SK-N-SH (cell line): ENCODE data around the gene EMP2.

Source experiments
- CTCF ChIP-seq: fragments of 200-600 bp; sonication (generic); IDR thresholded peaks from 2 replicates; pipeline ENCODE4 v1.6.1; 2017; ENCODE audit warnings: antibody characterized with exemption, mild to moderate bottlenecking, moderate library complexity
- EP300 ChIP-seq, 2 experiments: IDR thresholded peaks; 2 replicates each; pipeline versions ENCODE4 v1.4.0 to v1.6.1; 2012; ENCODE audit warnings: borderline replicate concordance in 1 of 2, low read depth in 1 of 2, low read length in 1 of 2
- GABPA ChIP-seq: IDR thresholded peaks from 2 replicates; pipeline ENCODE4 v1.4.0; 2012; ENCODE audit warnings: low read depth, mild to moderate bottlenecking
- JUND ChIP-seq: IDR thresholded peaks from 2 replicates; pipeline ENCODE4 v1.4.0; 2012
- MAX ChIP-seq: IDR thresholded peaks from 2 replicates; pipeline ENCODE4 v1.4.0; 2012; ENCODE audit warnings: low read depth
- PBX3 ChIP-seq: IDR thresholded peaks from 2 replicates; pipeline ENCODE4; 2012
- POLR2AphosphoS5 ChIP-seq: IDR thresholded peaks from 2 replicates; pipeline ENCODE4 v1.6.1; 2012; ENCODE audit warnings: low read depth, low read length
- RAD21 ChIP-seq: IDR thresholded peaks from 2 replicates; pipeline ENCODE4 v1.6.1; 2012; ENCODE audit warnings: mild to moderate bottlenecking, low read length
- TCF12 ChIP-seq: IDR thresholded peaks from 2 replicates; pipeline ENCODE4 v1.4.0; 2012
- YY1 ChIP-seq: IDR thresholded peaks from 2 replicates; pipeline ENCODE4 v1.4.0; 2012; ENCODE audit warnings: low read depth, mild to moderate bottlenecking
- ZBTB33 ChIP-seq: IDR thresholded peaks from 2 replicates; pipeline ENCODE4 v1.4.0; 2012; ENCODE audit warnings: low read depth, borderline replicate concordance

- no peak for TF ChIP-seq MAX
- no peak for TF ChIP-seq EP300 (IDR thresholded peaks at IDR 0.05; ENCODE audit: borderline replicate concordance in 1 of 2, low read depth in 1 of 2, low read length in 1 of 2)
- no peak for TF ChIP-seq GABPA
- no peak for TF ChIP-seq CTCF
- TF ChIP-seq POLR2AphosphoS5 = no peak
- no peak for TF ChIP-seq ZBTB33
- no peak for TF ChIP-seq TCF12
- no peak for TF ChIP-seq JUND
- TF ChIP-seq PBX3 = no peak
- no peak for TF ChIP-seq RAD21
- TF ChIP-seq YY1 = no peak
Measured at GRCh38 chr16:10537946-10538345, 42.5 kb downstream of the EMP2 start.
